ENCODE results near the gene DOCK4.

DNA sequence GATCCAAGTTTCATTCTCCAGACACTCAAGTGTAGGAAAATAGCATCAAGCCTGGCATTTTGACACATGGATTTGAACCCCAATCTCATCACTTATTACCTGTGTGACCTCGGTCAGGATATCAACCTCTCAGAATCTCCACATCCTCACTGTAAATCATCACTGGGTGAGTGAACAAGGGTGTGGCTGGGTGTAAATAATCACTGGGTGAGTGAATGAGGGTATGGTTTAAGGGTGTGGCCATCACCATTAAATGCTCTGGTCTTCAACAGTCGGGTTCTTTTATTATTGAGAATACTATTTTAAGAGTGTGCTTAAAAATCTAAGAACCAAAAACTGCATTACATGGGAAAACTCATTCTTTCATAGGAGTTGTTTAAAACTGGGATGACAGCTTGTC, 200.1 kb downstream of the DOCK4 start:
- TF ChIP-seq, protein P1, sequence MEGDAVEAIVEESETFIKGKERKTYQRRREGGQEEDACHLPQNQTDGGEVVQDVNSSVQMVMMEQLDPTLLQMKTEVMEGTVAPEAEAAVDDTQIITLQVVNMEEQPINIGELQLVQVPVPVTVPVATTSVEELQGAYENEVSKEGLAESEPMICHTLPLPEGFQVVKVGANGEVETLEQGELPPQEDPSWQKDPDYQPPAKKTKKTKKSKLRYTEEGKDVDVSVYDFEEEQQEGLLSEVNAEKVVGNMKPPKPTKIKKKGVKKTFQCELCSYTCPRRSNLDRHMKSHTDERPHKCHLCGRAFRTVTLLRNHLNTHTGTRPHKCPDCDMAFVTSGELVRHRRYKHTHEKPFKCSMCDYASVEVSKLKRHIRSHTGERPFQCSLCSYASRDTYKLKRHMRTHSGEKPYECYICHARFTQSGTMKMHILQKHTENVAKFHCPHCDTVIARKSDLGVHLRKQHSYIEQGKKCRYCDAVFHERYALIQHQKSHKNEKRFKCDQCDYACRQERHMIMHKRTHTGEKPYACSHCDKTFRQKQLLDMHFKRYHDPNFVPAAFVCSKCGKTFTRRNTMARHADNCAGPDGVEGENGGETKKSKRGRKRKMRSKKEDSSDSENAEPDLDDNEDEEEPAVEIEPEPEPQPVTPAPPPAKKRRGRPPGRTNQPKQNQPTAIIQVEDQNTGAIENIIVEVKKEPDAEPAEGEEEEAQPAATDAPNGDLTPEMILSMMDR (IDR thresholded peaks at IDR 0.05) = no peak
- TF ChIP-seq POLR2A (IDR thresholded peaks at IDR 0.05) (no peak), EP300 (IDR thresholded peaks at IDR 0.05) (no peak), POLR2AphosphoS5 (IDR thresholded peaks at IDR 0.05) (no peak)
